Breast epithelium (tissue), 3 donors: Measurements from ENCODE around the gene NOL9.

ENCODE experiments used
- CTCF ChIP-seq, 3 donors: fragments of 450-650 bp; IDR thresholded peaks; one replicate each; pipeline ENCODE4 v1.5.1; 2016 to 2017; ENCODE audit warnings: antibody characterized with exemption in 3 of 3, mild to moderate bottlenecking in 3 of 3, moderate library complexity in 3 of 3
- POLR2A ChIP-seq: fragments of 450-650 bp; IDR thresholded peaks from one replicate; pipeline ENCODE4 v1.6.1; 2016; ENCODE audit warnings: antibody characterized with exemption, mild to moderate bottlenecking, moderate library complexity
- POLR2AphosphoS5 ChIP-seq, 3 donors: sonication (generic); formaldehyde crosslinking; IDR thresholded peaks; one replicate each; pipeline ENCODE4 v1.6.1; 2017; ENCODE audit warnings: antibody characterized with exemption in 3 of 3

DNA sequence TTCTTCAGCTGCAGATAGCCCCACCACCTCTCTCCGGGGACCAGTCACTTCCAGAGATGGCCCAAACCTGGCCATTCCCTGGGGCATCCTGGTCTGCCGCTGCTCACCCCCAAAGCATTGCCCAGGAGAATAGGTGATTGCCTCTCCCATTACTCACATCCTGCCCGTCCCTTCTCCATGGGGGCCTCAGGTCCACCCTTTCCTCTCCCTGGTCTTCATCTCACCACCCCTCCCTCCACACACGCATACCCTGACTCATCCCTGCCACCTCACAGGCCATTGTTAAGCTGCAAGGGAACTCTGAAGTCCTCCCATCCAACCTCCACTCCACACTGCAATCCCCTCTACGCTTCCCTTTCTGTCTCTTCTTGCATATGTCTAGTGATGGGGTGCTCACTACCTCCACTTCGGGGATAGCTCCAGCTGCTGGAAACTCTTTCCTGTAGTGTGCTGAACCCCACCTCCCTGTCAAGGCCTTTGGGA, 62.8 kb downstream of the NOL9 start, which contains the start of gene PLEKHG5:
- TF ChIP-seq POLR2A (no peak), CTCF (IDR thresholded peaks at IDR 0.05) (no peak), POLR2AphosphoS5 (IDR thresholded peaks at IDR 0.05) (no peak)
